Measurements from ENCODE around the gene RAPH1.

- TF ChIP-seq CTCF (conservative IDR thresholded peaks at IDR 0.05; ENCODE audit: low read depth, low read length) (no peak), EZH2phosphoT487 (IDR thresholded peaks at IDR 0.05; ENCODE audit: borderline replicate concordance, low read length) (no peak), EZH2 (IDR thresholded peaks at IDR 0.05; ENCODE audit: low read length, unreplicated experiment) (no peak)
Measured at GRCh38 chr2:203418271-203418670, 116.8 kb downstream of the RAPH1 start.
